OCI-LY3 (cell line): ENCODE data around the gene MED25.
A peak's percentile ranks its signal among the peaks of the same experiment; 100 is the strongest.

Experiments
- H2AFZ ChIP-seq: fragments of 200-600, 300-600 bp; shearing (Covaris generic); 2 replicates; pipeline ENCODE4 v1.6.0; 2014; ENCODE audit warnings: antibody characterized with exemption, low read depth, low read length
- H3K27ac ChIP-seq: fragments of 200-600, 300-600 bp; sonication (generic); 2 replicates; pipeline ENCODE4 v1.5.1; 2014; ENCODE audit warnings: mild to moderate bottlenecking, low read length, moderate library complexity, mixed read lengths
- H3K27me3 ChIP-seq: fragments of 200-600, 300-600 bp; sonication (generic); 2 replicates; pipeline ENCODE4 v1.6.1; 2014; ENCODE audit warnings: low read depth, low read length, mixed read lengths
- H3K36me3 ChIP-seq: fragments of 200-600, 300-600 bp; sonication (generic); replicated peaks from 2 replicates; pipeline ENCODE3; 2014; ENCODE audit warnings: low read depth, low read length, mixed read lengths
- H3K4me1 ChIP-seq: fragments of 300-600, 200-600 bp; sonication (generic); 2 replicates; pipeline ENCODE4 v1.6.1; 2014; ENCODE audit warnings: low read length, mixed read lengths
- H3K4me2 ChIP-seq: fragments of 200-600, 300-600 bp; sonication (generic); 2 replicates; pipeline ENCODE4 v1.6.1; 2014; ENCODE audit warnings: low read length, mixed read lengths
- H3K4me3 ChIP-seq: fragments of 300-600, 200-600 bp; sonication (generic); 2 replicates; pipeline ENCODE4 v1.5.1; 2014; ENCODE audit warnings: antibody characterized with exemption, mild to moderate bottlenecking, low read length, moderate library complexity
- H3K79me2 ChIP-seq: fragments of 300-600, 200-600 bp; shearing (Covaris generic); 2 replicates; pipeline ENCODE4 v1.6.1; 2014; ENCODE audit warnings: mild to moderate bottlenecking, low read length, mixed read lengths
- H3K9ac ChIP-seq: fragments of 300-600, 200-600 bp; shearing (Covaris generic); 2 replicates; pipeline ENCODE4 v1.6.0; 2014; ENCODE audit warnings: mild to moderate bottlenecking, low read length, moderate library complexity
- H3K9me3 ChIP-seq: fragments of 200-600, 300-600 bp; shearing (Covaris generic); 2 replicates; pipeline ENCODE4 v1.6.1; 2014; ENCODE audit warnings: low read length, mixed read lengths; ENCODE audit not compliant: insufficient read depth
- H4K20me1 ChIP-seq: fragments of 200-600, 300-600 bp; sonication (generic); 2 replicates; pipeline ENCODE4 v1.6.1; 2016; ENCODE audit warnings: low read length, mixed read lengths; ENCODE audit not compliant: insufficient read depth
- EZH2phosphoT487 ChIP-seq: fragments of 200-600 bp; shearing (Covaris generic); IDR thresholded peaks from 2 replicates; pipeline ENCODE4 v1.6.1; 2018; ENCODE audit warnings: antibody characterized with exemption, mixed run types, low read depth
- TF ChIP-seq, protein P1 (sequence below): fragments of 200-600, 300-600 bp; sonication (generic); IDR thresholded peaks from 2 replicates; pipeline ENCODE4 v1.5.1; 2014; ENCODE audit warnings: antibody characterized with exemption, low read length, low read depth

MED25 gene

DNA sequence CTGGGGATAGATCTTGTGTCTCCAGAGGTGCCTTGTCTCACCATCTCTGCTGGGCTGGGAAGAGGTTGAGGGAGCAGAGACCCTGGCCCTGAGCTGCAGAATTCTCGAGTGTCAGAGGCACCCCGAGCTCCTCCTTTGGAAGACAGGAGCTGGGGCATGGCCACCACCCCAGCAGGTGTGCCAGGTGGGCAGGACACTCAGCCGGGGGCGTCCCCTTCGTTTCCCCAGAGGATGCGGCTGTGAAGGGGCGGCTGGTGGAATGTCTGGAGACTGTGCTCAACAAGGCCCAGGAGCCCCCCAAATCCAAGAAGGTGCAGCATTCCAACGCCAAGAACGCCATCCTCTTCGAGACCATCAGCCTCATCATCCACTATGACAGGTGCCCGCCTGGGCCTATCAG lies 19.5 kb upstream of the MED25 start:
- Histone ChIP-seq H3K9me3 (no peaks in the 10 kb centered on the region), H3K4me3 (no peak overlapping the region), H3K36me3 (peaks cover 29% of the 10 kb centered on the region), H4K20me1 (no peaks in the 10 kb centered on the region), H3K4me2 (no peak overlapping the region), H3K27me3 (no peaks in the 10 kb centered on the region), H3K4me1 (no peaks in the 10 kb centered on the region), H3K27ac (no peak overlapping the region), H3K9ac (no peak overlapping the region), H3K79me2 (no peaks in the 10 kb centered on the region), H2AFZ (no peak overlapping the region)
- TF ChIP-seq EZH2phosphoT487, result no peak

DNA sequence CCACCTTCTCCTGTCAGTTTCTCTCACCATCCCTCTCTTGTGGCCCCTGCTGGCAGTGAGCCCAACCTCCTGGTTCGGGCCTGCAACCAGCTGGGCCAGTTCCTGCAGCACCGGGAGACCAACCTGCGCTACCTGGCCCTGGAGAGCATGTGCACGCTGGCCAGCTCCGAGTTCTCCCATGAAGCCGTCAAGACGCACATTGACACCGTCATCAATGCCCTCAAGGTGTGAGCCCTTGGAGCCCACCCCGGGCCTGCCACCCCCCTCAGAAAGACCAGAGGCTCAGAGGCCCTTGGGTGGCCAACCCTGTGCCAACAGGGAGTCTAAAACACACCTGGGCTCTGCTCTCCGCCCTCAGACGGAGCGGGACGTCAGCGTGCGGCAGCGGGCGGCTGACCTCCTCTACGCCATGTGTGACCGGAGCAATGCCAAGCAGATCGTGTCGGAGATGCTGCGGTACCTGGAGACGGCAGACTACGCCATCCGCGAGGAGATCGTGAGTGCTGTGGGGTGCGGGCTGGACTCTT lies 18.8 kb upstream of the MED25 start:
- Histone ChIP-seq H3K27me3 (no peaks in the 10 kb centered on the region), H3K79me2 (no peaks in the 10 kb centered on the region)

DNA sequence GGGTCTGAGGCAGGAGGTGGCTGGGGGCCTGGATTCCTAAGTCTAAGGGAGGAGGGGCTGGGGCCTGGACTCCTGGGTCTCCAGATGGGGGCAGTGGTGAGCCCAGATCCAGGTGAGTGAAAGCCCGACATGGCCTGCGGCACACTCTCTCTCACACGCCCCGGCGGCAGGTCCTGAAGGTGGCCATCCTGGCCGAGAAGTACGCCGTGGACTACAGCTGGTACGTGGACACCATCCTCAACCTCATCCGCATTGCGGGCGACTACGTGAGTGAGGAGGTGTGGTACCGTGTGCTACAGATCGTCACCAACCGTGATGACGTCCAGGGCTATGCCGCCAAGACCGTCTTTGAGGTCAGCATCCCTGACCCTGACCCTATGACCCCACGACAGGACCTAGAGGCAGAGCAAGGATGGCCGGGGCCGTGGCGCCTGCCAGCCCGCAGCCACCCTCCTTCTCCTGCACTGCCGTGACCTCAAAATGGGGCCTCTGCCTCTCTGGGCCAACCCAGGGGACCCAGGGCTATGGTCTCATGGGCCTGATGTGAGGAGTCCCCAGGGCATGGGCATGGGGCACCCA lies 18.2 kb upstream of the MED25 start:
- H3K27ac ChIP-seq, result no peak overlapping the region
- H3K9ac ChIP-seq, result no peak overlapping the region
- no peak for TF ChIP-seq EZH2phosphoT487
- TF ChIP-seq, protein P1, sequence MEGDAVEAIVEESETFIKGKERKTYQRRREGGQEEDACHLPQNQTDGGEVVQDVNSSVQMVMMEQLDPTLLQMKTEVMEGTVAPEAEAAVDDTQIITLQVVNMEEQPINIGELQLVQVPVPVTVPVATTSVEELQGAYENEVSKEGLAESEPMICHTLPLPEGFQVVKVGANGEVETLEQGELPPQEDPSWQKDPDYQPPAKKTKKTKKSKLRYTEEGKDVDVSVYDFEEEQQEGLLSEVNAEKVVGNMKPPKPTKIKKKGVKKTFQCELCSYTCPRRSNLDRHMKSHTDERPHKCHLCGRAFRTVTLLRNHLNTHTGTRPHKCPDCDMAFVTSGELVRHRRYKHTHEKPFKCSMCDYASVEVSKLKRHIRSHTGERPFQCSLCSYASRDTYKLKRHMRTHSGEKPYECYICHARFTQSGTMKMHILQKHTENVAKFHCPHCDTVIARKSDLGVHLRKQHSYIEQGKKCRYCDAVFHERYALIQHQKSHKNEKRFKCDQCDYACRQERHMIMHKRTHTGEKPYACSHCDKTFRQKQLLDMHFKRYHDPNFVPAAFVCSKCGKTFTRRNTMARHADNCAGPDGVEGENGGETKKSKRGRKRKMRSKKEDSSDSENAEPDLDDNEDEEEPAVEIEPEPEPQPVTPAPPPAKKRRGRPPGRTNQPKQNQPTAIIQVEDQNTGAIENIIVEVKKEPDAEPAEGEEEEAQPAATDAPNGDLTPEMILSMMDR, result peak; percentile 25
- H3K4me2 ChIP-seq, result no peak overlapping the region
- H2AFZ ChIP-seq, result no peak overlapping the region
- H3K27me3 ChIP-seq, result no peaks in the 10 kb centered on the region
- no peak overlapping the region for H3K4me3 ChIP-seq
- H3K9me3 ChIP-seq, result no peaks in the 10 kb centered on the region
- no peaks in the 10 kb centered on the region for H3K4me1 ChIP-seq
- H3K36me3 ChIP-seq, result peaks cover 31% of the 10 kb centered on the region
- no peaks in the 10 kb centered on the region for H4K20me1 ChIP-seq
- no peaks in the 10 kb centered on the region for H3K79me2 ChIP-seq

More for the DNA sequence above, 18.8 kb upstream of the MED25 start:
- Histone ChIP-seq H2AFZ (no peak overlapping the region), H3K4me2 (no peak overlapping the region), H3K4me1 (no peaks in the 10 kb centered on the region), H3K4me3 (no peak overlapping the region), H3K9me3 (no peaks in the 10 kb centered on the region), H4K20me1 (no peaks in the 10 kb centered on the region), H3K27ac (no peak overlapping the region), H3K36me3 (peaks cover 31% of the 10 kb centered on the region), H3K9ac (no peak overlapping the region)
- TF ChIP-seq EZH2phosphoT487, result no peak
- TF ChIP-seq, protein P1, result no peak

DNA sequence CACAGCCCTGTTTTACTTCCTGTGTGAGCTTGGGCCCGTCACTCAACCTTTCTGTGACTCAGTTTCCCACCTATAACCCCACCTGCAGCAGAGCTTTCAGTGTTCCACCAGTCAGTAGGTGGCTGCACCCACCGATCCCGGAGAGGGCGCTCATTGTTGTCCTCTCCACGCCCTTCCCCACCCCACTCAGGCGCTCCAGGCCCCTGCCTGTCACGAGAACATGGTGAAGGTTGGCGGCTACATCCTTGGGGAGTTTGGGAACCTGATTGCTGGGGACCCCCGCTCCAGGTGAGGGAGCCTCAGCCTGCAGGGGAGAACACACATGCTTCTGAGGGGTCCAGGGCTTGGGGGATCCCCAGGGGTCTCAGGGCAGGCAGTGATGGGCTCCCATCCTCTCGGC lies 17.3 kb upstream of the MED25 start:
- H3K27ac ChIP-seq, result no peak overlapping the region
- H3K4me3 ChIP-seq, result no peak overlapping the region
- no peaks in the 10 kb centered on the region for H4K20me1 ChIP-seq
- no peaks in the 10 kb centered on the region for H3K79me2 ChIP-seq
- H3K4me1 ChIP-seq, result no peaks in the 10 kb centered on the region
- H3K9me3 ChIP-seq, result no peaks in the 10 kb centered on the region
- no peak overlapping the region for H2AFZ ChIP-seq
- TF ChIP-seq, protein P1, result no peak
- TF ChIP-seq EZH2phosphoT487, result no peak
- H3K27me3 ChIP-seq, result no peaks in the 10 kb centered on the region
- no peak overlapping the region for H3K4me2 ChIP-seq
- H3K36me3 ChIP-seq, result peaks cover 34% of the 10 kb centered on the region
- H3K9ac ChIP-seq, result no peak overlapping the region
